Measurements from ENCODE around the gene TDRD3. TPM values are rescaled to one million over a fixed set of nuclear protein-coding genes. Genes with fewer than 3 reads are reported as not detected.

Gene TDRD3
- total RNA-seq, 1 donor from 2014 or later = 17.3 TPM

DNA sequence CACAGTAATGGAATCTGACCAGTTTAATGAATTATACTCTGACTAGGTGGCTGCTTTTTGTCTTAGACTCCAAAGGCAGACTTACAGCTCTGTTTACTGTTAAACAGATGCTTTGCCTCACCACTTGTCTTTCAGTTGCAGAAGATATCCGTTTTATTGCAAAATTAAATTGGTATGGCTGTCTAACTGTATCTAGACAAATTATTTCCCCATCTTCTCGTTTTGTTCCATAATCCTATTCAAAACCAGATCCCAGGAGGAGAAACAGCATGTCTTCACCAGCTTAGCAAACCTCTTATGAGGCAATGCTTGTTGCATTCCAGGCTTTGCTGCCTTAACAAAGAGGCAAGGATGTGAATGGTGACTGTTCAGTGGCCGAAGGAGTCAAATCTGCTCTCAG is 215.6 kb downstream of the TDRD3 start:
- no peak overlapping the region for H3K4me3 Mint-ChIP-seq (ENCODE audit: unreplicated experiment)
- TF ChIP-seq, protein P1, sequence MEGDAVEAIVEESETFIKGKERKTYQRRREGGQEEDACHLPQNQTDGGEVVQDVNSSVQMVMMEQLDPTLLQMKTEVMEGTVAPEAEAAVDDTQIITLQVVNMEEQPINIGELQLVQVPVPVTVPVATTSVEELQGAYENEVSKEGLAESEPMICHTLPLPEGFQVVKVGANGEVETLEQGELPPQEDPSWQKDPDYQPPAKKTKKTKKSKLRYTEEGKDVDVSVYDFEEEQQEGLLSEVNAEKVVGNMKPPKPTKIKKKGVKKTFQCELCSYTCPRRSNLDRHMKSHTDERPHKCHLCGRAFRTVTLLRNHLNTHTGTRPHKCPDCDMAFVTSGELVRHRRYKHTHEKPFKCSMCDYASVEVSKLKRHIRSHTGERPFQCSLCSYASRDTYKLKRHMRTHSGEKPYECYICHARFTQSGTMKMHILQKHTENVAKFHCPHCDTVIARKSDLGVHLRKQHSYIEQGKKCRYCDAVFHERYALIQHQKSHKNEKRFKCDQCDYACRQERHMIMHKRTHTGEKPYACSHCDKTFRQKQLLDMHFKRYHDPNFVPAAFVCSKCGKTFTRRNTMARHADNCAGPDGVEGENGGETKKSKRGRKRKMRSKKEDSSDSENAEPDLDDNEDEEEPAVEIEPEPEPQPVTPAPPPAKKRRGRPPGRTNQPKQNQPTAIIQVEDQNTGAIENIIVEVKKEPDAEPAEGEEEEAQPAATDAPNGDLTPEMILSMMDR (IDR thresholded peaks at IDR 0.05; ENCODE audit: unreplicated experiment) = no peak
- H3K4me1 Mint-ChIP-seq (ENCODE audit: unreplicated experiment) = no peaks in the 10 kb centered on the region
- H3K27ac Mint-ChIP-seq (ENCODE audit: unreplicated experiment) = no peak overlapping the region
- no peak for DNase-seq (ENCODE audit: low spot score)
- H3K9me3 Mint-ChIP-seq (ENCODE audit: unreplicated experiment) = no peaks in the 10 kb centered on the region
- no peaks in the 10 kb centered on the region for H3K27me3 Mint-ChIP-seq (ENCODE audit: unreplicated experiment)
- no peaks in the 10 kb centered on the region for H3K36me3 Mint-ChIP-seq (ENCODE audit: low read depth, unreplicated experiment)

DNA sequence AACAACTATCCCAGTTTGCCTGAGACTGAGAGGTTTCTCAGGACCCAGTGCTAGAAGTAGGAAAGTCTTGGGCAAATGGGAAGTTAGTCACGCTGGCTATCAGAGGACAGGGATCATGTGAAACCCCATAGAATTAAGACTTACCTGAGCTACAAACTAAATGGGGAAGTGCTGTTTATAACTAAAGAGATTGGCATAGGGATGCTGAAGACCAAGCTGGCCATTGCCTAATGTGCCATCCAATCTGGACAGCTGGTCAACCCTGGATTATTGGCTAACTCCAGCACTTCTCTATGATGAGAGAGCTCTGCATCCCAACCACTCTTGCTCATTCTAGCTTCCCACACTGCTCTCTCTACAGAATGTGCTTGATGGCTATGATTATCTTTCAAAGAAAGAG is 216.1 kb downstream of the TDRD3 start:
- H3K36me3 Mint-ChIP-seq (ENCODE audit: low read depth, unreplicated experiment) = no peaks in the 10 kb centered on the region
- H3K9me3 Mint-ChIP-seq (ENCODE audit: unreplicated experiment) = no peaks in the 10 kb centered on the region
- DNase-seq (ENCODE audit: low spot score) = no peak
- TF ChIP-seq, protein P1 (IDR thresholded peaks at IDR 0.05; ENCODE audit: unreplicated experiment) = no peak
- no peaks in the 10 kb centered on the region for H3K27me3 Mint-ChIP-seq (ENCODE audit: unreplicated experiment)
- no peak overlapping the region for H3K27ac Mint-ChIP-seq (ENCODE audit: unreplicated experiment)
- H3K4me1 Mint-ChIP-seq (ENCODE audit: unreplicated experiment) = no peaks in the 10 kb centered on the region
- H3K4me3 Mint-ChIP-seq (ENCODE audit: unreplicated experiment) = no peak overlapping the region

DNA sequence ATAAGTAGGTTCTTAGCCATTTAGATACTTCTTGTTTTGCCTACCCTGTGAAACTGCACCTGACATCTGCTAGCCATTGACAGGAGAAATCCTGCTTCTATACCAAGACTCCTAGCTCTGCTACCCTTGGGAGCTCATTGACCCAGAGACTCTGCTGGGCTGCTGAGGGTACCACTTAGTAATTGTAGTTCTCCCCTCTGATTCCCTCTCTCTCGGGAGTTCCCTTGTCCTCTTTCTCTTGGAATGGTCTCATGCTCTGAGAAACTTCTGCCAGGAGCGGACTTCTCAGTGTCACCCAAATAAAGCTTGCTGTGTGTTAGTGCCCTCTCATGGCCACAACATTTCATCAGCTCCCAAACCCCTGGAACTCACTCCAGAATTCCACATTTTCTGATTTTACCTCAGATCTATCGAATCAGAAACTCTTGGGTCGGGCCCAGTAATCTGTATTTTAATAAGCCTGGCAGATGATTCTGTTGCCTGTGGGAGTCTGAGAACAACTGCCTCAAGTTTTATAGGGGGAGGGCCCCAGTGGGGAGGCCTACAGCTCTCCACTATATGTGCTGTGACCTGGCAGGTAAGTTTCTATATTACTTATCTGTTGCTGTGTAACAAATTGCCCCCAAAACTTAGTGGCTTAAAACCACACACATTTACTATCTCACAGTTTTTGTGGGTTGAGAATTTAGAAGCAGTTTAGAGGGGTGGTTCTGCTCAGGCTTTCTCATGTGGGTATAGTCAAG is 221.1 kb downstream of the TDRD3 start:
- Mint-ChIP-seq H3K4me3 (ENCODE audit: unreplicated experiment) (no peak overlapping the region), H3K4me1 (ENCODE audit: unreplicated experiment) (no peaks in the 10 kb centered on the region), H3K36me3 (ENCODE audit: low read depth, unreplicated experiment) (no peaks in the 10 kb centered on the region), H3K9me3 (ENCODE audit: unreplicated experiment) (no peaks in the 10 kb centered on the region), H3K27ac (ENCODE audit: unreplicated experiment) (no peak overlapping the region), H3K27me3 (ENCODE audit: unreplicated experiment) (peaks cover 2% of the 10 kb centered on the region)
- TF ChIP-seq, protein P1 (IDR thresholded peaks at IDR 0.05; ENCODE audit: unreplicated experiment) = no peak
- peak; percentile 14 for DNase-seq (ENCODE audit: low spot score)

DNA sequence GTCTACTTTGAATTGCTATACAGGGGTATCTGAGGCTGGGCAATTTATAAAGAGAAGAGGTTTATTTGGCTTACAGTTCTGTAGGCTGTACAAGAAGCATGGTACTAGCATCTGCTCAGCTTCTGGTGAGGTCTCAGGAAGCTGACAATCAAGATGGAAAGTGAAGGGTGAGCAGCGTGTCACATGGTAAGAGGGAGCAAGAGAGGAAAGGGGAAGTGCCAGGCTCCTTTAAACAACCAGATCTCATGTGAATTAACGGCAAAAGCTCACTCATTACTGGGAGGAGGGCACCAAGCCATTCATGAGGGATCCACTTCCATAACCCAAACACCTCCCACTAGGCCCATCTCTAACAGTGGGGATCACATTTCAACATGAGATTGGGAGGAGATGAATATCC is 222.4 kb downstream of the TDRD3 start:
- Mint-ChIP-seq H3K4me3 (ENCODE audit: unreplicated experiment) (no peak overlapping the region), H3K27ac (ENCODE audit: unreplicated experiment) (no peak overlapping the region), H3K36me3 (ENCODE audit: low read depth, unreplicated experiment) (no peaks in the 10 kb centered on the region), H3K9me3 (ENCODE audit: unreplicated experiment) (no peaks in the 10 kb centered on the region), H3K4me1 (ENCODE audit: unreplicated experiment) (no peaks in the 10 kb centered on the region), H3K27me3 (ENCODE audit: unreplicated experiment) (peaks cover 2% of the 10 kb centered on the region)
- no peak for DNase-seq (ENCODE audit: low spot score)
- TF ChIP-seq, protein P1 (IDR thresholded peaks at IDR 0.05; ENCODE audit: unreplicated experiment) = no peak

DNA sequence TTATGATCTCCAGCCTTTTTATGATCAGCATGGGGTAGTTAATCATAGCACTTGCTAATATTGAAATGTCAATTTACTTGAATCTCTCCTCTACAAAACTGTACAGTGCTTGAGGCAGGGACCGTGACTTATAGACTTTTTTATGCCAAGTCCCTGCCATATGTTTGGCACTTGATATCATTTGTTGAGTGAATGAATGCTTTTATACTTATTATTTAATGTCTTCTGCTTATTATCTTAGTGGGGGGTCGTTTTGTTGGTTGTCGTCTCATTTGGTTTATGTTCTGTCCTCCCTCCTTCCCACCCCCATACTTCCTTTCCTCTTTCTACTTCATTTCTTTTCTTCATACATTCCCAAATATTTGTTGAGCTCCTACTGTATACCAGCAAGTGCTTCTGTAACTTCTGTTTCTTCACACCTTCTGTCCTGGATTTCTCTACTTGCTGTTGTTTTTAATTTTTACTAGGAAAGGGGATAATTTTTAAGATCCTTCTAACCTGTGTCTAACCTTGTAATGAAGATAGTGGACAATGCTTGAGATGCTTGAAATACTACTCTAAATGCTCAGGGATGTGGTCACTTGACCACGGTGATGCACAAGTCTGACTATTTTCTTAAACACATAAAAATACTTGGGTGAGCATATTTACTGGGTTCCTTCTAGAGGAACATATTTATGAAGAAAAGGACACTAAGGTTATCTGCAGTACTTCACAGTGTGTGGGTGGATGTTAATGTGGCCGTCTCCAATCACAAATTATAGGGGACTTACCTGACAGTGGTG is 223.8 kb downstream of the TDRD3 start:
- TF ChIP-seq, protein P1 (IDR thresholded peaks at IDR 0.05; ENCODE audit: unreplicated experiment) = no peak
- H3K27ac Mint-ChIP-seq (ENCODE audit: unreplicated experiment) = no peak overlapping the region
- no peaks in the 10 kb centered on the region for H3K9me3 Mint-ChIP-seq (ENCODE audit: unreplicated experiment)
- no peaks in the 10 kb centered on the region for H3K36me3 Mint-ChIP-seq (ENCODE audit: low read depth, unreplicated experiment)
- H3K4me3 Mint-ChIP-seq (ENCODE audit: unreplicated experiment) = no peak overlapping the region
- DNase-seq (ENCODE audit: low spot score) = no peak
- no peaks in the 10 kb centered on the region for H3K4me1 Mint-ChIP-seq (ENCODE audit: unreplicated experiment)
- H3K27me3 Mint-ChIP-seq (ENCODE audit: unreplicated experiment) = peaks cover 2% of the 10 kb centered on the region

All from endothelial cell (in vitro differentiated cells).